D721Med (cell line): ENCODE measurements around the gene QPRT.

Experiments
- DNase-seq: peaks from one replicate; pipeline ENCODE4 v3.0.0; 2011; ENCODE audit warnings: low spot score; ENCODE audit not compliant: insufficient read length
- FAIRE-seq: peaks from 2 replicates; lab custom pipeline; 2011; peaks lifted over from hg19 to GRCh38; lab: Jason Lieb, UNC
- TF ChIP-seq, protein P1 (sequence below): IDR thresholded peaks from 2 replicates; pipeline ENCODE4 v1.5.1; 2012; ENCODE audit warnings: mild to moderate bottlenecking, control low read depth; ENCODE audit not compliant: insufficient read depth; ENCODE audit errors: missing control alignments

QPRT gene

DNA sequence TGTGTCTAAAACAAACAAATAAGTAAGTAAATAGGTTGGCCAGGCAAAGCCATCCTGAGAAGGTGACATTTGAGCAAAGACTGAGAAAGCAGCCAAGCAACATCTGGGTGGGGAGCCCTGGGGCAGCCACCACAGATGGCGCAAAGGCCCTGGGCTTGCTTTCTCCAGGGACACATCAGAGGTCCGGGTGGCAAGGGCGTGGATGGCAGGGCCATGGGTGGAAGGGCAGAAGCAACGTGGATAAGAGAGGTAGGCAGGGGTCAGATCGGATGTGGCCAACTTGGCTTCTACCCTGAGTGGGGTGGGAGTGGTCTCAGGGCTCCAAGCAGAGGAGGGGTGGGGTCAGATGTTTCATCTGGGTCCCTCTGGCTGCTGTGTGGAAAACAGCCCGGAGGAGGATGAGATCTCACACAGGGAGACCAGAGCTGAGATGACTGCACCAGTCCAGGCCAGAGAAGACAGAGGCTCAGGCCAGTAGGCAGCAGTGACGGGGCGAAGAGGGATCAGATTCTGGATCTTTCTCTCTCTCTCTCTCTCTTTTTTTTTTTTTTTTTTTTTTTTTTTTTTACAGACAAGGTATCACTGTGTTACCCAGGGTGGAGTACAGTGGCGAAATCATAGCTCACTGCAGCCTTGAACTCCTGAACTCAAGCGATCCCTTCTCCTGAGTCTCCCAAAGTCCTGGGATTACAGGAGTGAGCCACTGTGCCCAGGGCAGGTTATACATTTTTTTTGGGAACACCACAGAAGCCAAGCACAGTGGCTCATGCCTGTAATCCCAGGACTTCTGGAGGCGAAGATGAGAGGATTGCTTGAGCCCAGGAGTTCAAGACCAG lies 22.1 kb upstream of the QPRT start:
- FAIRE-seq, result no peak
- no peak for DNase-seq
- TF ChIP-seq, protein P1, sequence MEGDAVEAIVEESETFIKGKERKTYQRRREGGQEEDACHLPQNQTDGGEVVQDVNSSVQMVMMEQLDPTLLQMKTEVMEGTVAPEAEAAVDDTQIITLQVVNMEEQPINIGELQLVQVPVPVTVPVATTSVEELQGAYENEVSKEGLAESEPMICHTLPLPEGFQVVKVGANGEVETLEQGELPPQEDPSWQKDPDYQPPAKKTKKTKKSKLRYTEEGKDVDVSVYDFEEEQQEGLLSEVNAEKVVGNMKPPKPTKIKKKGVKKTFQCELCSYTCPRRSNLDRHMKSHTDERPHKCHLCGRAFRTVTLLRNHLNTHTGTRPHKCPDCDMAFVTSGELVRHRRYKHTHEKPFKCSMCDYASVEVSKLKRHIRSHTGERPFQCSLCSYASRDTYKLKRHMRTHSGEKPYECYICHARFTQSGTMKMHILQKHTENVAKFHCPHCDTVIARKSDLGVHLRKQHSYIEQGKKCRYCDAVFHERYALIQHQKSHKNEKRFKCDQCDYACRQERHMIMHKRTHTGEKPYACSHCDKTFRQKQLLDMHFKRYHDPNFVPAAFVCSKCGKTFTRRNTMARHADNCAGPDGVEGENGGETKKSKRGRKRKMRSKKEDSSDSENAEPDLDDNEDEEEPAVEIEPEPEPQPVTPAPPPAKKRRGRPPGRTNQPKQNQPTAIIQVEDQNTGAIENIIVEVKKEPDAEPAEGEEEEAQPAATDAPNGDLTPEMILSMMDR, result no peak

DNA sequence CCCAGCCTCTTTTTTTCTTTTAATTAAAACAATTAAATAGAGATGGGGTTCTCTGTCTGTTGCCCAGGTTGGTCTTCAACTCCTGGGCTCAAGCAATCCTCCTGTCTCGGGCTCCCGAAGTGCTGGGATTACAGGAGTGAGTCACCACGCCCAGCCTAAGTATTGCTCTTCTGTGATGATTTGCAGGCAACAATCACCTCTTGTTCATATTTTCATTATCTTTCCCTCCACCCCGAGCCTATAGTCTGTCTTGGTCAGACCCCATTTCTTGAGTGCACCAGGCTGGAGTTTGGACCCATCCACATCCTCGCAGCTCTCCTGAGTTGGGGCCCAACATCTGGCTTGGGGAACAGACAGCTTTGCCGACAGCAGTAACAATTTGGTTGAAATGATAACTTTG lies 20.3 kb upstream of the QPRT start:
- DNase-seq (no peak), FAIRE-seq (no peak)
- TF ChIP-seq, protein P1, result no peak

DNA sequence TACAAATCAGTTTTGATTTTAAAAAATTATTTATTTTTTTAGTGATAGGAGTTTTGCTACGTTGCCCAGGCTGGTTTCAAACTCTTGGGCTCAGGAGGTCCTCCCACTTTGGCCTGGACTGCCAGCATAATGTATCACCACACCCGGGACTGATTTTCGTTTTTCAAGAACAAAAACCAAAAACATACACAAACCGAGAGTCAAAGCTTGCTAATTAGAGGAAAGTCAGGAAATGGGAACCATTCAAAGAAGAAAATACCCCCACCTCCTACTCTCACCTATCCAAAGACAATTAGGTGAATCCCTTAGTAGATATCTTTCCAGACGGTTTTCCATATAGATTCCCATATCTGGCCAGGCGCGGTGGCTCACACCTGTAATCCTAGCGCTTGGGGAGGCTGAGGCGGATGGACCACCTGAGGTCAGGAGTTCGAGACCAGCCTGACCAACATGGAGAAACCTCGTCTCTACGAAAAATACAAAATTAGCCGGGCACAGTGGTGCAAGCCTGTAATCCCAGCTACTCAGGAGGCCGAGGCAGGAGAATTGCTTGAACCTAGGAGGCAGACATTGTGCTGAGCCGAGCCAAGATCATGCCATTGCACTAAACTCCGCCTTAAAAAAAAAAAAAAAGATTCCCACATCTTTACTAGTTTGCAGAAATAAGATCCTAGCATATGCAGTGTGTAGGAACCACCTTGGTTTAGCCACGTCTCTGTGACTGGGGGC lies 16.8 kb upstream of the QPRT start:
- no peak for FAIRE-seq
- TF ChIP-seq, protein P1, result no peak
- no peak for DNase-seq

DNA sequence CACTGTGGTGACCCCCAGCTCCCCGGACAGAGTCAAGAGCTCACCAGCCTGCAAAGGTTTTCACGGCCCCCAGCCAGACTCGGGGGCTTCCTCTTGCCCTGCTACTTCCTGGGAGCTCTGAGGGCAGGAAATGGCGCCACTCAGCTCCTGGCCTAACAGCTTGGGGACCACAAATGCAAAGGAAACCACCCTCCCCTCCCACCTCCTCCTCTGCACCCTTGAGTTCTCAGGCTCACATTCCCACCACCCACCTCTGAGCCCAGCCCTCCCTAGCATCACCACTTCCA lies 16.3 kb upstream of the QPRT start:
- DNase-seq, result no peak
- TF ChIP-seq, protein P1, result no peak
- FAIRE-seq, result no peak

DNA sequence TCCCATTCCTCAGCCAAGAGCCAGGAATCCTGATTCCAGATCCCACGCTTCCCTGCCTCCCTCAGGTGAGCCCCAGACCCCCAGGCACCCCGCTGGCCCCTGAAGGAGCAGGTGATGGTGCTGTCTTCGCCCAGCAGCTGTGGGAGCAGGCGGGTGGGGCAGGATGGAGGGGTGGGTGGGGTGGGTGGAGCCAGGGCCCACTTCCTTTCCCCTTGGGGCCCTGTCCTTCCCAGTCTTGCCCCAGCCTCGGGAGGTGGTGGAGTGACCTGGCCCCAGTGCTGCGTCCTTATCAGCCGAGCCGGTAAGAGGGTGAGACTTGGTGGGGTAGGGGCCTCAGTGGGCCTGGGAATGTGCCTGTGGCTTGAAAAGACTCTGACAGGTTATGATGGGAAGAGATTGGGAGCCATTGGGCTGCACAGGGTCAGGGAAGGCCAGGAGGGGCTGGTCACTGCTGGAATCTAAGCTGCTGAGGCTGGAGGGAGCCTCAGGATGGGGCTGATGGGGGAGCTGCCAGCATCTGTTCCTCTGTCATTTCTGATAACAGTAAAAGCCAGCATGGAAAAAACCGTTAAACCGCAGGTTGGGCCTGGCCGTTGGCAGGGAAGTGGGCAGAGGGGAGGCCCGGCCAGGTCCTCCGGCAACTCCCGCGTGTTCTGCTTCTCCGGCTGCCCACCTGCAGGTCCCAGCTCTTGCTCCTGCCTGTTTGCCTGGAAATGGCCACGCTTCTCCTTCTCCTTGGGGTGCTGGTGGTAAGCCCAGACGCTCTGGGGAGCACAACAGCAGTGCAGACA lies 15.8 kb upstream of the QPRT start, which contains the start of gene SPN:
TSS of gene SPN (plus strand) at position 232 of the 791 bp plus-strand sequence. CDS start at position 714, 482 bp downstream.
- DNase-seq (no peak), FAIRE-seq (no peak)
- TF ChIP-seq, protein P1, result no peak

DNA sequence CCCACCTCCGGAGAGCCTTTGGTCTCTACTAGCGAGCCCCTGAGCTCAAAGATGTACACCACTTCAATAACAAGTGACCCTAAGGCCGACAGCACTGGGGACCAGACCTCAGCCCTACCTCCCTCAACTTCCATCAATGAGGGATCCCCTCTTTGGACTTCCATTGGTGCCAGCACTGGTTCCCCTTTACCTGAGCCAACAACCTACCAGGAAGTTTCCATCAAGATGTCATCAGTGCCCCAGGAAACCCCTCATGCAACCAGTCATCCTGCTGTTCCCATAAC lies 15.2 kb upstream of the QPRT start:
- DNase-seq (no peak), FAIRE-seq (no peak)
- TF ChIP-seq, protein P1, result no peak
